H9 (cell line): ENCODE data around the gene STC2. TPM values are rescaled to one million over a fixed set of nuclear protein-coding genes. Genes with fewer than 3 reads are reported as not detected.

ENCODE experiments used
- DNase-seq: peaks from one replicate; pipeline ENCODE4 v3.0.0-alpha.2; 2017
- H2AFZ ChIP-seq: one replicate; pipeline ENCODE4 v1.6.1; 2013; ENCODE audit warnings: mild to moderate bottlenecking, low read length, control low read depth, moderate library complexity
- H2AK5ac ChIP-seq: 2 replicates; pipeline ENCODE4 v1.6.1; 2013; ENCODE audit warnings: low read length, control low read depth, mixed read lengths; ENCODE audit not compliant: insufficient read length
- H2BK120ac ChIP-seq: one replicate; pipeline ENCODE4 v1.6.1; 2013; ENCODE audit warnings: low read depth, mild to moderate bottlenecking, low read length, control low read depth, inconsistent platforms; ENCODE audit not compliant: poor library complexity, severe bottlenecking
- H2BK12ac ChIP-seq: 2 replicates; pipeline ENCODE4 v1.6.1; 2013; ENCODE audit warnings: low read length, control low read depth, mixed read lengths, low read depth; ENCODE audit not compliant: insufficient read length
- H2BK15ac ChIP-seq: 2 replicates; pipeline ENCODE4 v1.6.1; 2013; ENCODE audit warnings: low read depth, low read length, control low read depth
- H2BK20ac ChIP-seq: one replicate; pipeline ENCODE4 v1.6.1; 2013; ENCODE audit warnings: low read depth, mild to moderate bottlenecking, low read length, control low read depth, inconsistent platforms; ENCODE audit not compliant: poor library complexity, severe bottlenecking
- H2BK5ac ChIP-seq: 2 replicates; pipeline ENCODE4 v1.6.1; 2013; ENCODE audit warnings: low read length, control low read depth, mixed read lengths; ENCODE audit not compliant: insufficient read length
- H3K14ac ChIP-seq: 2 replicates; pipeline ENCODE4 v1.6.1; 2013; ENCODE audit warnings: low read length, control low read depth; ENCODE audit not compliant: insufficient read depth
- H3K18ac ChIP-seq: 2 replicates; pipeline ENCODE4 v1.6.1; 2013; ENCODE audit warnings: low read depth, mild to moderate bottlenecking, mixed read lengths, low read length, control low read depth; ENCODE audit not compliant: insufficient read length
- H3K23ac ChIP-seq: 2 replicates; pipeline ENCODE4 v1.6.1; 2013; ENCODE audit warnings: low read length, control low read depth, mixed read lengths, low read depth; ENCODE audit not compliant: insufficient read length
- H3K23me2 ChIP-seq: 2 replicates; pipeline ENCODE4 v1.6.1; 2013; ENCODE audit warnings: low read depth, mild to moderate bottlenecking, mixed read lengths, low read length, control low read depth; ENCODE audit not compliant: insufficient read length, poor library complexity, severe bottlenecking
- H3K27ac ChIP-seq: 2 replicates; pipeline ENCODE4 v1.5.1; 2013; ENCODE audit warnings: low read length, control low read depth, mixed read lengths, low read depth; ENCODE audit not compliant: insufficient read length
- H3K27me3 ChIP-seq: 2 replicates; pipeline ENCODE4 v1.6.1; 2013; ENCODE audit warnings: low read length, control low read depth, inconsistent platforms; ENCODE audit not compliant: insufficient read depth
- H3K4ac ChIP-seq: 2 replicates; pipeline ENCODE4 v1.6.1; 2013; ENCODE audit warnings: low read depth, mild to moderate bottlenecking, control low read depth, inconsistent platforms, low read length, moderate library complexity
- H3K4me1 ChIP-seq: 2 replicates; pipeline ENCODE4 v1.6.1; 2013; ENCODE audit warnings: low read length, control low read depth, inconsistent platforms; ENCODE audit not compliant: insufficient read depth
- H3K4me2 ChIP-seq: 2 replicates; pipeline ENCODE4 v1.6.1; 2013; ENCODE audit warnings: low read length, control low read depth, mixed read lengths; ENCODE audit not compliant: insufficient read length, insufficient read depth
- H3K56ac ChIP-seq: 2 replicates; pipeline ENCODE4 v1.6.1; 2013; ENCODE audit warnings: low read depth, mild to moderate bottlenecking, mixed read lengths, low read length, control low read depth; ENCODE audit not compliant: insufficient read length
- H3K79me1 ChIP-seq: 2 replicates; pipeline ENCODE4 v1.6.1; 2013; ENCODE audit warnings: low read depth, mild to moderate bottlenecking, moderate library complexity, low read length, control low read depth, inconsistent platforms; ENCODE audit not compliant: insufficient read depth, poor library complexity, severe bottlenecking
- H3K79me2 ChIP-seq: 2 replicates; pipeline ENCODE4 v1.6.1; 2013; ENCODE audit warnings: low read length, control low read depth, inconsistent platforms; ENCODE audit not compliant: insufficient read depth
- H3K9ac ChIP-seq: 2 replicates; pipeline ENCODE4 v1.6.1; 2013; ENCODE audit warnings: low read length, control low read depth, mixed read lengths; ENCODE audit not compliant: insufficient read length; ENCODE audit errors: extremely low read depth
- H3K9me3 ChIP-seq: one replicate; pipeline ENCODE4 v1.6.1; 2013; ENCODE audit warnings: low read depth, low read length, inconsistent platforms; ENCODE audit not compliant: control insufficient read depth
- H3T11ph ChIP-seq: one replicate; pipeline ENCODE4 v1.6.1; 2013; ENCODE audit warnings: mild to moderate bottlenecking, low read length, control low read depth, inconsistent platforms
- H4K20me1 ChIP-seq: one replicate; pipeline ENCODE4 v1.6.1; 2013; ENCODE audit not compliant: control insufficient read depth, insufficient read length, insufficient read depth
- H4K5ac ChIP-seq: 2 replicates; pipeline ENCODE4 v1.6.1; 2013; ENCODE audit warnings: low read depth, mild to moderate bottlenecking, mixed read lengths, low read length, control low read depth; ENCODE audit not compliant: insufficient read length
- H4K8ac ChIP-seq: replicated peaks from 2 replicates; pipeline ENCODE4 v1.6.1; 2013; ENCODE audit warnings: low read length, control low read depth, mixed read lengths, low read depth; ENCODE audit not compliant: insufficient read length
- H4K91ac ChIP-seq: 2 replicates; pipeline ENCODE4 v1.6.1; 2013; ENCODE audit warnings: low read depth, mild to moderate bottlenecking, moderate library complexity, mixed read lengths, low read length, control low read depth; ENCODE audit not compliant: insufficient read length
- H3K27ac Mint-ChIP-seq, 3 experiments: 2 replicates in 2 of 3; 3 replicates in 1 of 3; pipeline ENCODE4 v1.8.0; 2020 to 2021; ENCODE audit warnings: mixed read lengths in 3 of 3, mild to moderate bottlenecking in 1 of 3, moderate library complexity in 1 of 3
- H3K27me3 Mint-ChIP-seq: 2 replicates; pipeline ENCODE4 v1.8.0; 2021; ENCODE audit warnings: low read depth, mild to moderate bottlenecking, moderate library complexity, mixed read lengths
- H3K36me3 Mint-ChIP-seq, 3 experiments: 2 replicates in 2 of 3; 3 replicates in 1 of 3; pipeline ENCODE4 v1.8.0; 2020 to 2021; ENCODE audit warnings: low read depth in 3 of 3, mixed read lengths in 3 of 3; ENCODE audit not compliant: insufficient read depth in 1 of 3
- H3K4me1 Mint-ChIP-seq, 2 experiments: 2 replicates each; pipeline ENCODE4 v1.8.0; 2020; ENCODE audit warnings: mixed read lengths in 2 of 2
- H3K4me3 Mint-ChIP-seq, 2 experiments: 2 replicates in 1 of 2; 3 replicates in 1 of 2; pipeline ENCODE4 v1.8.0; 2020 to 2021; ENCODE audit warnings: mild to moderate bottlenecking in 2 of 2, mixed read lengths in 2 of 2, moderate library complexity in 1 of 2
- H3K9me3 Mint-ChIP-seq, 2 experiments: 2 replicates in 1 of 2; 3 replicates in 1 of 2; pipeline ENCODE4 v1.8.0; 2020; ENCODE audit warnings: mild to moderate bottlenecking in 2 of 2, mixed read lengths in 2 of 2, moderate library complexity in 1 of 2
- CTCF ChIP-seq: fragments of 200-600 bp; sonication (generic); conservative IDR thresholded peaks from 3 replicates; pipeline ENCODE4 v1.8.0; 2021; ENCODE audit warnings: antibody characterized with exemption, mild to moderate bottlenecking
- WGBS: extraction: QIAGEN DNeasy Blood & Tissue Kit; methylation state at CpG from one replicate; pipeline ENCODE4 v1.1.7; 2013; ENCODE audit warnings: missing lambda C conversion rate, low lambda C conversion rate, mixed read lengths; ENCODE audit not compliant: insufficient read length; ENCODE audit errors: extremely low coverage; 5-methylcytosine and 5-hydroxymethylcytosine counted together
- total RNA-seq: library from RNA; stranded (reverse); gene quantifications from 2 replicates; pipeline ENCODE4 v1.2.1, GENCODE V29; 2021

Gene STC2
- total RNA-seq, 1 experiment from 2014 or later: 77.7 TPM

DNA sequence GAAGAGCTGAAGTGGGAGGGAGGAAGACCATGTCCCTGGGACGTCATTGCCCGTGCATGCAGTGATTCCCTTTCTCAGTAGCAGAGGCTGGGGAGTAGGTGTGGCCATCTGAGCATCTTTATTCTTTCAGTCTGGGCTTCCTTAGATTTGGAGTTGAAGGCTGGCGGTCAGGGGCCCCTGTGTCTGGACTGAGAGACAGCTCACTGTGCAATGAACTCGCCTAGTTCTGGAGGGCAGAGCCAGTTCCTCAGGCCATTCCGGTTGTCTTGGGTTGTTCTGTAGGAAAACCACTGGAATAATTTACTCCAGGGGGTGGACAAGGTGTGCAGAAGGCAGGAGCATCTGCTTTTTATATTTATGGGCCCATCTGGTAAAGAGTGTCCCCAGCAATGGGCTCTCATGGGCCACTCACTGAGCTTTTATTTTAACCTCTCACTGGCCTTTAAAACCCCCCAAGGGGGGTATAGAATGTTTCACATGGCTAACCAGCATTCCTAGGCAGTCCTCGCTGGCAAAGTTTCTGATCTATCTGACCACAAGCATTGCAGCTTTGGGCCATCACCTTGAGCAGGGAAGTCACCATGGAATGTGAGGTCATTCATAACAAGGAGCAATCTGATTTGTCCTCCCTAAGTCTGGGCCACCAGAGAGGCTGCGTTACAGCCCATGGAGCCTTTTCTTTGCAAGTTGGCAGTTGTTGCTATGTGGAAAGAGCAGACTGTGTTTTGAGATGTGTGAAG is 9.2 kb downstream of the STC2 start:
- Histone ChIP-seq H3K18ac (no peak overlapping the region), H2AFZ (no peak overlapping the region), H4K20me1 (no peaks in the 10 kb centered on the region), H3K4ac (no peak overlapping the region), H3K56ac (no peak overlapping the region), H3K79me1 (peaks cover 3% of the 10 kb centered on the region), H3K9ac (no peak overlapping the region), H3K23ac (no peak overlapping the region), H2BK12ac (no peak overlapping the region), H2AK5ac (no peak overlapping the region), H4K5ac (no peak overlapping the region), H4K91ac (no peak overlapping the region), H3K79me2 (no peaks in the 10 kb centered on the region), H3K27ac (no peak overlapping the region), H3K14ac (no peak overlapping the region), H3K9me3 (no peaks in the 10 kb centered on the region), H3K27me3 (no peaks in the 10 kb centered on the region), H3K4me1 (no peaks in the 10 kb centered on the region; the same call in 1 of the 2 replicates), H3K4me2 (no peak overlapping the region), H2BK5ac (no peak overlapping the region), H4K8ac (no peak overlapping the region), H2BK20ac (no peak overlapping the region), H2BK15ac (no peak overlapping the region), H3T11ph (no peak overlapping the region), H3K23me2 (no peaks in the 10 kb centered on the region), H2BK120ac (no peak overlapping the region)
- no CpG with 5 or more reads among the region's 7 CpGs for WGBS
- Mint-ChIP-seq H3K27me3 (no peaks in the 10 kb centered on the region; the same call in none of the 2 replicates), H3K27ac (no peak overlapping the region; a peak in 1 of 7 replicates), H3K9me3 (no peaks in the 10 kb centered on the region; a peak in 1 of 5 replicates), H3K4me3 (no peak overlapping the region), H3K36me3 (peaks cover 58 to 86% (median 77%) of the 10 kb centered on the region in 3 experiments; a peak in 6 of 7 replicates), H3K4me1 (peaks cover 22 to 36% of the 10 kb centered on the region in 2 experiments)
- no peak for DNase-seq
- no peak for TF ChIP-seq CTCF
